GM18502 (cell line): Measurements from ENCODE around the gene CYTH3.

ENCODE experiments used
- ATAC-seq: cut with Tn5 transposase; IDR thresholded peaks from one replicate; pipeline ENCODE4 v1.9.1; 2021; ENCODE audit warnings: mild to moderate bottlenecking; ENCODE audit not compliant: unreplicated experiment, poor library complexity

CYTH3 gene

DNA sequence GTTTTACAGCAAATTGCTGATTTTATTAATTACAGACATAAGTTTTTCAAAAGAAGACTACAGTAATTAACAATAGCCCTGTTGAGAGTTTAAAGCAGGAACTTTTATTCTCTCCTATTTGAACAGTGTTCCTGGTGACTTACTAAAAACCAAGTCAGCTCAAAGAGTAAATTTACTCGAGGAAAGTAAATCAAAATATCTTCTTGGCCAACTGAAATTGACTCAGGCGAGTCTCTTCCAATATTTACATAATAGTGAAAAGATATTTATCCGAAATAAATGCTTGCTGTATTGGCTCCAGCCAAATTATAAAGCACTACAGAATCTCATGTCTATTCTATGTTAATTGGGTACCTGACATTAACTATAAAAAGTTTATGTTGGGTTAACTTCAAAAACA lies 13.2 kb downstream of the CYTH3 start:
- no peak for ATAC-seq

GRCh38 chr7:6258440-6259182 lies 13.8 kb downstream of the CYTH3 start:
- ATAC-seq, result no peak

- ATAC-seq, result no peak
Observed at GRCh38 chr7:6257675-6258074, 14.7 kb downstream of the CYTH3 start.

GRCh38 chr7:6256677-6257535 lies 15.5 kb downstream of the CYTH3 start:
- peak; percentile 82 for ATAC-seq

DNA sequence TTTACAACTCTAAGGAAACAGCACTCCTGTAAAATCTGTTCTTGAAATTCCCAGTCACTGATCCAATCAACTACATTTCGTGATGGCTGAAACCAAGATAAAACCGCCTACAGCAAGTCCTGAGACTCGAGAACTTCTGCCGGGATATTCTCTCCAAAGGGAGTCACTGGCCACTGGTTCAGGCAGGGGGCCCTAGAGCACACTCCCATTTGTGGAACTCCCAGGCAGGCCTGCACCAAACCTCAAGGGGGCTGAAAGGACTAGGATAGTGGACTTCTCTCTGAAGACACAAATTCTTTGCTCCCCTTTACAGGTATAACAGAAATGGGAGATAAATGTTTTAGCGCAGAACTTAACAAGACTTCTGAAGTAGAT lies 16.3 kb downstream of the CYTH3 start:
- no peak for ATAC-seq

DNA sequence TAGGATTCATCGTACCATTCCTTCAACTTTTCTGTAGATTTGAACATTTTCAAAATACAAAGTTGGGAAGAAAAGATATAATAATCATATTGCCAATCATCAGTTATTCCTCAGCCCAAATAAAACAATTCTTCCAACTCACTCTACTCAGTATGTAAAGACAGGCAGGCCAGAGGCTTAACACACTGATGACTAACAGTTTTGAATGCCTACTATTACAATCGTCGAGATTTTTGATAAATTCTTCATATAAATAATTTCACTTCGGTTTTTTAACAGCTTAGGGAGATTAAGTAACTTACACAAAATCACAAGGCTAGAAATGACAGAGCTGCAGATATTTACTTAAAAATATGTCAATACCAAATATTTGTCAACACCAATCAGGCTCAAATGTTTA lies 17.6 kb downstream of the CYTH3 start:
- ATAC-seq, result no peak

GRCh38 chr7:6252748-6253147 lies 19.7 kb downstream of the CYTH3 start:
- ATAC-seq, result no peak

DNA sequence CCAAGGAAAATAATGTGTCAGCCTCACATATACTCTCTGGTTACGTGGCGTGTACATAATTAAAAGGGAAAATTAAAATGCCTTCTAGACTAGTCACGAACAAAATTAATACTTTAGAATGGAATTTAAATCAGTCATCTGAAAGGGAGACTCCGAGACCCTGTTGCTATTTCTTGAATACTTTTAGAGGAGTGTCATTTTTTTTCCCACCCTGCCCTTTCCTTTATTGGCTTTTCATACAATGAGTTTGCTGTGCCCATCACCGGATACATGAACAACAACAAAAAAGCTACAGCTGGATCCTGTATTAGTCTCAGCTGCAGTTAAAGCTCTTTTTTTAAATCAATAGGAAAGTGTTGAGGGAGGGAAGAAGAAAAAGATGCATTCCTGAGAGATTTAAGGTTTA lies 20.1 kb downstream of the CYTH3 start:
- no peak for ATAC-seq

DNA sequence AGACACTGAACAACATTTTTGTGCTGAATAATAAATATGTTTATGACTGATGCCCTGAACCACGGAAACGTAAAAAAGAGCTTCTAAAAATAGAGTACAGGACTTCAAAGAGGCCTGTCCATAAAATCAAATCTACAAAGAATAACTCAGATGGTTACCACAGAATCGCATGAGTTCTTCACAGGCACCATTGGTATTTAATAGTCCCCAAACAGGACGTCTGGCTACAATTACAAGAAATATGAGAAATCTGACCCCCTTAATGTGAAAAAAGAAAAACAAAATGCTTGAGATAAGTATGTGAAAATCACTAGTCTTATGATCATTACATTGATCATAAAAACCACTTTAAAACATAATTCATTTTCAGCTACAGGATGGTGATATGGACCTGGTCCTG lies 20.8 kb downstream of the CYTH3 start:
- no peak for ATAC-seq

- peak; percentile 72 for ATAC-seq
Observed at GRCh38 chr7:6250364-6250833, 22.0 kb downstream of the CYTH3 start.

DNA sequence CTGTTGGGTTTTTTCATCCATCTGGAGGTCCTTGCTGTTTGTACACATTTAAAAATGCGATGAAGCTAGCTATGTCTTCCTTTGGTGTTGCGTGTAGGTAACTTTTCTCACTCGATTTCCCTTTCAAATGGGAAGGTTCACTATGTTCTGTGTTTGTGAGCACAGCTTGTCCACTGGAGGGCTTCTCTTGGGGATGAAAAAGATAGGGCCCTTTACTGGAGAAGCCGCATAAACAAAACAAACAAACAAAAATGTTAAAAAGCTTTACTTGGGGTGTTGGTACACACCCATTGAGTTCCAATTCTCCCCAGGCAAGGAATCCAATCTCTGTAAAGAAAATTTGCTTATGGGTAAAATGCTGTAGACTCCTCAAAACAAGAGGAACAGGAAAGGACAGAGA lies 23.4 kb downstream of the CYTH3 start:
- ATAC-seq, result no peak

DNA sequence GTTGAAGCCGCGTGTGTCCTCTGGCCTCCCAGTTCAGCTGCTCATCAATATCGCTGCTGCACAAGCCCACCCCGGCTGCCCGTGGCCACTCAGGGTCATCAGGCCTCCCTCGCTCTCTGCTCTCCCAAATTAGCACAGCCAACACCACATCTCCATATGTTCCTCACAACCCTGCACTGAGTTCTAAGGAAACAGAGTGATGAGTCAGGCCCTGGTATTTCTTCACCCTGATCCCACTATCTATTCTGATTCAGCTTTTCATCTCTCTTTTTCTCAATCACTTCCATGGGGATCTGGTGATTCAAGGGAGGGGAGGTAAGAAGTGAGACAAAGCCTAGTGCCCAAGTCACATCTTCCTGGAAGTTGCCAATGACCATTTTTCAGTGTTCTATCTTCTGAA lies 23.8 kb downstream of the CYTH3 start:
- no peak for ATAC-seq

DNA sequence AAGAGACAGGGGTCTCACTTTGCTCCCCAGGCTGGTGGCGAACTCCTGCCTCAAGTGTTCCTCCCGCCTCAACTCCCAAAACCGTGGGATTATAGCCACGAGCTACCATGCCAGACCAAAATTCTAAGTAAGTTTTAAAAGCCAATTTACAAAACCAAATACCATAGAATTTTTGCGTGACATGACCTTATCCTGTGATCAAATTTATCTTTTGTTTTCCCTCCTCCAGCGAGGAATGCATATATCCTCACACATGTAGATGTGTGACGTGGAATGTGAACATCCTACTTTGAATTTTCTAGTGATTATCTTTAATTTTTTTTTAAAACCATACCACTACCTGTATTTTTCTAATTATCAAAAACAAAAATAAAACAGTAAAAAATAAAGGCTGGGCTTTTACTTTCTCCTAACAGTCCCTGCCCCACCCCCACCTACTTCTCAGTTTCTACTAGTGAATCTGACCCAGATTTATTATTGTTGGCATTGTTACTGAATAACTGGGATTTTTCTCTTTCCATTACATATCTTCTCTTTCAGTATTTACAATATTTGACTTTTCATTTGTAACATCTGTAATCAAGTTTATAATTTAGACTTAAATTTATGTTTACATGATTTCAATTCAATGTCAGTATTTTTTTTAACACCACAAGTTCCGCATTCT lies 26.0 kb downstream of the CYTH3 start:
- no peak for ATAC-seq

GRCh38 chr7:6244021-6244420 lies 28.4 kb downstream of the CYTH3 start:
- no peak for ATAC-seq

DNA sequence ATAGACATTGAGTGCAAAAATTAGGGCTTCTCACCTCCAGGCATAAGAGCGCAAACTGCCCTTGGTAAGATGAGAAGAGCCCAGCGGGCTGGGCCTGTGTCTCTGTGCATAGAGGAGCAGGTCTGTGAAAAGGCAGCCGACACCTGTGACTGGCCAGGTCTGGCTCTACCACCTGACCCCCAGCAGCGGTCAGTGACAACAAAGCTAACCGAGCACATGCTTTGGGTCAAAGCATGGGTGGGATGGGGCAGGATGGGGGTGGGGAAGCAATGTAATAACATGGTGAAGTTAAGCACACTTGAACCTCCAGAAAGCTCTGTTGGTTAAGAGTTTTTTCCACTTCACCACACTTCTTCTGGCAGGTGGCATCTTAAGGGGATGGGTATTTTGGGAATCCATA lies 29.3 kb downstream of the CYTH3 start:
- no peak for ATAC-seq

- ATAC-seq, result no peak
Observed at GRCh38 chr7:6242561-6242960, 29.9 kb downstream of the CYTH3 start.

- ATAC-seq, result no peak
Observed at GRCh38 chr7:6241607-6241973, 30.8 kb downstream of the CYTH3 start.

GRCh38 chr7:6238309-6238925 lies 34.0 kb downstream of the CYTH3 start:
- ATAC-seq, result no peak

DNA sequence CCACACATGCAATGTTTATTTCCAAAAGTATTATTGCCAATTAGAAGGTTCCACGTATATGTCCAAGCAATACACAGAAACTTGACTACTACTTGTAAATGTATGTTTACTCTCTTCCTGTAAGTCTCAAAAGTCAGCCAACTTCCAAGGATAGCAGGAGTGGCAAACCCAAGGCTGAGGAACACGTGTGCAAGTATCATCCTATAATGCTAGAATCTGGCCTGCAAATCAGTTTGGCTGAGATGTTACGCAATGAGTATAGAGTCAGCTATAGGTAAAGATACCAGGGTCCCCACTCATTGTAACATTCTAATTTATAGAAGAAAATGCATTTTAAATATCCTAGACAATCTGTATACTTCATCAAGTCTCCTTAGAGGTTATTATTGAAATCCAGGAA lies 34.7 kb downstream of the CYTH3 start:
- ATAC-seq, result no peak

GRCh38 chr7:6237011-6237410 lies 35.4 kb downstream of the CYTH3 start:
- ATAC-seq, result no peak
